Measurements from ENCODE around the gene CASKIN1. TPM values are rescaled to one million over a fixed set of nuclear protein-coding genes. Genes with fewer than 3 reads are reported as not detected.

The CASKIN1 gene
- total RNA-seq, 1 experiment from 2014 or later: 7.9 TPM

DNA sequence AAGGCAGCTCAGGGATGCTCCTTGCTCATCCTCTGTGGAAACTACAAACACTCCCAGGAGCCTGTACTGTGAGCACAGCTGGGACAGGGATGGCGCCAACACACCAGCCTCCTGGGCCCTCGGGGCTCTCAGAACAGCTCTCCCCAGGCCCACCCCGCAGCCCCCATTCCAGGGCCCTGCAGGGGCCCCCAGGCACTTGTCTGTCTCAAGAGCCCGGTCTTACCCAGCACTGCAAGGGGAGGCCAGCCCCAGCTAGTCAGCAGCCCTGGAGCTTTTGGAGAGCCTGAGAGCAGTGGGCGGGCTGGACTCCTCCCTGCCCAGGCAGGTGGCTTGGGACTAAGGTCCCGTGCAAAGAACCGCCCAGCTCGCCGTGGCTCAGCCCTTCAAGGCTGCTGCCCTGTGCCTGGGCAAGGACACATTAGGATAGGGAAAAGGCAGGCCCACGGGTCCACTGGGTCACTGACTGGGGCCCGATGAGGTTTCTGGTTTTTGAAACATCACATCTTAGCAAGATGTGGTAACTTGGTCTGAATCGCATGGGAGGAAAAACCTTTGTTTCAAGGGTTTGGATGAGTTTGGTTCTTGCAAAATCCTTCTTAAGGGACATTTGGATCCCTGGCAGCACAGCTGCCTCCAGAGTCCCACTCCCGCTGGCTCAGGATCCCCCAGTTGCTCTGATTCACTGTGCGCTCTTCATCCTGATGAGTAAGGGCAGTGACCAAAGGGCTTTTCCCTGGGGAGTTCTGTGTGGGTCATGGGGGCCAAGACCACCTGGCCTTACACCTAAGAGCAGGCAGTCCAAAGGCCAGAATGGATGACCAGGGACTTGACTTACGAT, 42.7 kb upstream of the CASKIN1 start:
- Mint-ChIP-seq H3K4me1 (peaks cover 0 to 3% of the 10 kb centered on the region in 2 experiments; a peak in 1 of 4 replicates), H3K27ac (no peak overlapping the region; a peak in 1 of 7 replicates), H3K4me3 (peak overlapping the region in 1 of 2 experiments; percentile 22; a peak in 1 of 5 replicates), H3K9me3 (no peaks in the 10 kb centered on the region; a peak in 1 of 5 replicates), H3K27me3 (ENCODE audit: low read depth) (peaks cover 16% of the 10 kb centered on the region), H3K36me3 (ENCODE audit: insufficient read depth in 1 of 3, low read depth in 3 of 3) (peaks cover 6 to 41% (median 19%) of the 10 kb centered on the region in 3 experiments; a peak in 6 of 7 replicates)
- Histone ChIP-seq H3K27me3 (ENCODE audit: insufficient read depth, low read length) (peaks cover 2% of the 10 kb centered on the region; the same call in 1 of the 2 replicates), H3K23ac (ENCODE audit: insufficient read length, low read depth, low read length) (no peak overlapping the region), H2BK20ac (ENCODE audit: low read depth, low read length, poor library complexity, severe bottlenecking) (no peak overlapping the region), H3K23me2 (ENCODE audit: insufficient read length, low read depth, low read length, poor library complexity, severe bottlenecking) (peaks cover 13% of the 10 kb centered on the region), H3K9me3 (ENCODE audit: control insufficient read depth, low read depth, low read length) (no peaks in the 10 kb centered on the region), H3K4ac (ENCODE audit: low read depth, low read length) (no peak overlapping the region), H2BK15ac (ENCODE audit: low read depth, low read length) (no peak overlapping the region), H3T11ph (ENCODE audit: low read length) (no peak overlapping the region), H2BK120ac (ENCODE audit: low read depth, low read length, poor library complexity, severe bottlenecking) (no peak overlapping the region), H3K14ac (ENCODE audit: insufficient read depth, low read length) (no peak overlapping the region), H4K5ac (ENCODE audit: insufficient read length, low read depth, low read length) (no peak overlapping the region), H2AFZ (ENCODE audit: low read length) (no peak overlapping the region), H3K27ac (ENCODE audit: insufficient read length, low read depth, low read length) (no peak overlapping the region), H3K79me1 (ENCODE audit: insufficient read depth, low read depth, low read length, poor library complexity, severe bottlenecking) (no peaks in the 10 kb centered on the region), H3K56ac (ENCODE audit: insufficient read length, low read depth, low read length) (no peak overlapping the region), H3K4me1 (ENCODE audit: insufficient read depth, low read length) (no peaks in the 10 kb centered on the region), H2BK5ac (ENCODE audit: insufficient read length, low read length) (no peak overlapping the region), H2BK12ac (ENCODE audit: insufficient read length, low read depth, low read length) (no peak overlapping the region), H4K91ac (ENCODE audit: insufficient read length, low read depth, low read length) (no peak overlapping the region), H3K79me2 (ENCODE audit: insufficient read depth, low read length) (no peaks in the 10 kb centered on the region), H2AK5ac (ENCODE audit: insufficient read length, low read length) (no peak overlapping the region), H3K4me2 (ENCODE audit: insufficient read depth, insufficient read length, low read length) (no peak overlapping the region), H3K18ac (ENCODE audit: insufficient read length, low read depth, low read length) (no peak overlapping the region), H4K8ac (replicated peaks; ENCODE audit: insufficient read length, low read depth, low read length) (no peak overlapping the region), H3K9ac (ENCODE audit: extremely low read depth, insufficient read length, low read length) (no peak overlapping the region), H4K20me1 (ENCODE audit: control insufficient read depth, insufficient read depth, insufficient read length) (no peaks in the 10 kb centered on the region)
- DNase-seq: peak; percentile 54
- TF ChIP-seq, protein P1, sequence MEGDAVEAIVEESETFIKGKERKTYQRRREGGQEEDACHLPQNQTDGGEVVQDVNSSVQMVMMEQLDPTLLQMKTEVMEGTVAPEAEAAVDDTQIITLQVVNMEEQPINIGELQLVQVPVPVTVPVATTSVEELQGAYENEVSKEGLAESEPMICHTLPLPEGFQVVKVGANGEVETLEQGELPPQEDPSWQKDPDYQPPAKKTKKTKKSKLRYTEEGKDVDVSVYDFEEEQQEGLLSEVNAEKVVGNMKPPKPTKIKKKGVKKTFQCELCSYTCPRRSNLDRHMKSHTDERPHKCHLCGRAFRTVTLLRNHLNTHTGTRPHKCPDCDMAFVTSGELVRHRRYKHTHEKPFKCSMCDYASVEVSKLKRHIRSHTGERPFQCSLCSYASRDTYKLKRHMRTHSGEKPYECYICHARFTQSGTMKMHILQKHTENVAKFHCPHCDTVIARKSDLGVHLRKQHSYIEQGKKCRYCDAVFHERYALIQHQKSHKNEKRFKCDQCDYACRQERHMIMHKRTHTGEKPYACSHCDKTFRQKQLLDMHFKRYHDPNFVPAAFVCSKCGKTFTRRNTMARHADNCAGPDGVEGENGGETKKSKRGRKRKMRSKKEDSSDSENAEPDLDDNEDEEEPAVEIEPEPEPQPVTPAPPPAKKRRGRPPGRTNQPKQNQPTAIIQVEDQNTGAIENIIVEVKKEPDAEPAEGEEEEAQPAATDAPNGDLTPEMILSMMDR (conservative IDR thresholded peaks at IDR 0.05): no peak
- WGBS (ENCODE audit: extremely low coverage, insufficient read length, low lambda C conversion rate): no CpG with 5 or more reads among the region's 15 CpGs

Data from H9 (cell line).